Fibroblast of lung (primary cell): ENCODE data around the gene TACC2. TPM values are rescaled to one million over a fixed set of nuclear protein-coding genes. Genes with fewer than 3 reads are reported as not detected.

Source experiments
- DNase-seq, 2 donors: peaks; one replicate each; pipeline versions ENCODE4 v3.0.0 to v3.0.0-alpha.2; 2010; ENCODE audit warnings: low read depth in 2 of 2
- H2AFZ ChIP-seq: 2 replicates; pipeline ENCODE4 v1.5.1; 2012; ENCODE audit warnings: low read length, control low read depth, inconsistent platforms
- H3K27ac ChIP-seq: 2 replicates; pipeline ENCODE4 v1.5.1; 2011; ENCODE audit warnings: low read length, control low read depth; ENCODE audit not compliant: insufficient read depth
- H3K27me3 ChIP-seq: 2 replicates; pipeline ENCODE4 v1.5.1; 2011; ENCODE audit warnings: mild to moderate bottlenecking, low read length; ENCODE audit not compliant: control insufficient read depth, insufficient read depth
- H3K36me3 ChIP-seq: 2 replicates; pipeline ENCODE4 v1.5.1; 2011; ENCODE audit warnings: low read length; ENCODE audit not compliant: control insufficient read depth, insufficient read depth
- H3K4me1 ChIP-seq: 2 replicates; pipeline ENCODE4 v1.5.1; 2011; ENCODE audit warnings: low read length; ENCODE audit not compliant: control insufficient read depth, insufficient read depth; ENCODE audit errors: extremely low read depth
- H3K4me2 ChIP-seq: 2 replicates; pipeline ENCODE4 v1.5.1; 2011; ENCODE audit warnings: low read length, control low read depth; ENCODE audit not compliant: insufficient read depth; ENCODE audit errors: extremely low read depth
- H3K4me3 ChIP-seq, 4 experiments: fragments of 200-600 bp in 1 of 4; sonication (generic) in 1 of 4; replicated peaks in 1 of 4; 2 replicates each; pipeline ENCODE4 v1.5.1; 2011 to 2016; ENCODE audit warnings: low read length in 4 of 4, low read depth in 3 of 4, mild to moderate bottlenecking in 3 of 4, control low read depth in 2 of 4, inconsistent platforms in 1 of 4, mixed read lengths in 1 of 4; ENCODE audit not compliant: insufficient read depth in 1 of 4; ENCODE audit errors: control extremely low read depth in 1 of 4
- H3K79me2 ChIP-seq: 2 replicates; pipeline ENCODE4 v1.5.1; 2012; ENCODE audit warnings: mild to moderate bottlenecking, low read length, inconsistent platforms; ENCODE audit not compliant: control insufficient read depth, insufficient read depth
- H3K9ac ChIP-seq: 2 replicates; pipeline ENCODE4 v1.5.1; 2011; ENCODE audit warnings: mild to moderate bottlenecking, low read length, control low read depth; ENCODE audit not compliant: insufficient read depth
- H3K9me3 ChIP-seq: 2 replicates; pipeline ENCODE4 v1.5.1; 2012; ENCODE audit warnings: low read depth, low read length; ENCODE audit not compliant: control insufficient read depth, insufficient read depth
- H4K20me1 ChIP-seq: 2 replicates; pipeline ENCODE4 v1.5.1; 2011; ENCODE audit warnings: low read length; ENCODE audit not compliant: control insufficient read depth, insufficient read depth; ENCODE audit errors: extremely low read depth
- EZH2 ChIP-seq: IDR thresholded peaks from 2 replicates; pipeline ENCODE4 v1.5.1; 2012; ENCODE audit warnings: low read length, control low read depth, mild to moderate bottlenecking; ENCODE audit errors: missing control alignments
- polyA plus RNA-seq, 2 donors: library from polyadenylated mRNA; depleted of rRNA in 1 of 2; stranded (reverse) in 1 of 2; unstranded in 1 of 2; fragments of >200 nt; gene quantifications; 2 replicates each; pipeline ENCODE4 v1.2.1, GENCODE V29; 2011 to 2012; ENCODE audit warnings: missing spikeins in 1 of 2
- total RNA-seq: library from RNA; depleted of rRNA; stranded (reverse); fragments of >200 nt; gene quantifications from 2 replicates; pipeline ENCODE4 v1.2.1, GENCODE V29; 2014
- TF ChIP-seq, protein P1 (sequence below), 2 donors: IDR thresholded peaks in 1 of 2; conservative IDR thresholded peaks in 1 of 2; 1 replicate in 1 of 2; 2 replicates in 1 of 2; pipeline ENCODE4 v1.5.1; 2011 to 2012; ENCODE audit warnings: low read length in 2 of 2, control low read depth in 1 of 2, inconsistent platforms in 1 of 2, low read depth in 1 of 2, mild to moderate bottlenecking in 1 of 2

The TACC2 gene
- total and polyA plus RNA-seq, 2 donors (not counting 1 experiment from before 2014, with no cell fraction given): 7.6 to 13.0 TPM

DNA sequence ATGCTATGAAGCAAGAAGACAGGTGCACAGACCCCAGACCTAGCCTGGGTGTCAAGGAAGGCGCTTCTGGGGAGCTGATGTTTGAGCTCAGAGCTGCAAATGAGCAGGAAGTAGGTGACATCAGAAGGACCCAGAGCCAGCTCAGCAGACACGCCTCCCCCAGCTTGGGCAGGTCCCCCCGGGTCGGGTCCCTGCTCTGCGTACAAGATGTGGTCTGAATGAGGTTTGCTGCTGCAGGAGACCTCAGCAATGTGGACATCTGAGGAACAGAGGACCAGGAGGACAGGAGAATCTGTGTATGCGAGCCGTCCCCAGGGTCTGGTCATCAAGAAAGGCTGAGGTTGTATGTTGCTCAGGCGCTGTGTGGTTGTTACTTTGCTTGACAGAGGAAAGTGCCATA lies 51.8 kb downstream of the TACC2 start:
- H3K36me3 ChIP-seq: no peaks in the 10 kb centered on the region
- H3K4me3 ChIP-seq: no peak overlapping the region
- H3K4me1 ChIP-seq: peaks cover 4% of the 10 kb centered on the region
- DNase-seq: no peak
- TF ChIP-seq EZH2: no peak
- TF ChIP-seq, protein P1, sequence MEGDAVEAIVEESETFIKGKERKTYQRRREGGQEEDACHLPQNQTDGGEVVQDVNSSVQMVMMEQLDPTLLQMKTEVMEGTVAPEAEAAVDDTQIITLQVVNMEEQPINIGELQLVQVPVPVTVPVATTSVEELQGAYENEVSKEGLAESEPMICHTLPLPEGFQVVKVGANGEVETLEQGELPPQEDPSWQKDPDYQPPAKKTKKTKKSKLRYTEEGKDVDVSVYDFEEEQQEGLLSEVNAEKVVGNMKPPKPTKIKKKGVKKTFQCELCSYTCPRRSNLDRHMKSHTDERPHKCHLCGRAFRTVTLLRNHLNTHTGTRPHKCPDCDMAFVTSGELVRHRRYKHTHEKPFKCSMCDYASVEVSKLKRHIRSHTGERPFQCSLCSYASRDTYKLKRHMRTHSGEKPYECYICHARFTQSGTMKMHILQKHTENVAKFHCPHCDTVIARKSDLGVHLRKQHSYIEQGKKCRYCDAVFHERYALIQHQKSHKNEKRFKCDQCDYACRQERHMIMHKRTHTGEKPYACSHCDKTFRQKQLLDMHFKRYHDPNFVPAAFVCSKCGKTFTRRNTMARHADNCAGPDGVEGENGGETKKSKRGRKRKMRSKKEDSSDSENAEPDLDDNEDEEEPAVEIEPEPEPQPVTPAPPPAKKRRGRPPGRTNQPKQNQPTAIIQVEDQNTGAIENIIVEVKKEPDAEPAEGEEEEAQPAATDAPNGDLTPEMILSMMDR (conservative IDR thresholded peaks at IDR 0.05 in 1 of 2, IDR thresholded peaks at IDR 0.05 in 1 of 2; ENCODE audit: low read depth in 1 of 2, low read length in 2 of 2): no peak
- H3K27me3 ChIP-seq: peaks cover 6% of the 10 kb centered on the region
- H3K79me2 ChIP-seq: no peaks in the 10 kb centered on the region
- H3K9me3 ChIP-seq: no peaks in the 10 kb centered on the region
- no peak overlapping the region for H2AFZ ChIP-seq
- no peak overlapping the region for H3K9ac ChIP-seq
- H3K27ac ChIP-seq: no peak overlapping the region
- no peaks in the 10 kb centered on the region for H4K20me1 ChIP-seq
- no peak overlapping the region for H3K4me2 ChIP-seq

DNA sequence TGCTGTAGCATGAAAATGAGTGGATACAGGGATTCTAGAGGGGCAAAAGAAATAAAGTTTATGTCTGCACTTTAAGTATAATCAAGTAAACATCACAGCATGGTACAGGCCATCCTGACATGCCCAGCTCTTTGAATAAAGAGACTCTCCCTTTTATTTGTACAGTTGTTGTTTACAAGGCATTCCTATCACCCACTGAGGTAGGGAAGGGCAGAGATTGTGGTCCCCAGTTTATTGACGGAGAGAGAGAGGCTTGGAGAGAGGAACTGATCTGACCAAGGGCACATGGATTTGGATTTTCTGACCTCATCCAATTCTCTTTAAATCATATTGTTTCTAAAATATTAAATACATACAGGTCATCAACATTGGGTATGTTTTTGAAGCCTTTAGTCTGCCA lies 53.9 kb downstream of the TACC2 start:
- no peak overlapping the region for H3K4me3 ChIP-seq
- TF ChIP-seq EZH2: no peak
- TF ChIP-seq, protein P1 (conservative IDR thresholded peaks at IDR 0.05 in 1 of 2, IDR thresholded peaks at IDR 0.05 in 1 of 2; ENCODE audit: low read depth in 1 of 2, low read length in 2 of 2): no peak

DNA sequence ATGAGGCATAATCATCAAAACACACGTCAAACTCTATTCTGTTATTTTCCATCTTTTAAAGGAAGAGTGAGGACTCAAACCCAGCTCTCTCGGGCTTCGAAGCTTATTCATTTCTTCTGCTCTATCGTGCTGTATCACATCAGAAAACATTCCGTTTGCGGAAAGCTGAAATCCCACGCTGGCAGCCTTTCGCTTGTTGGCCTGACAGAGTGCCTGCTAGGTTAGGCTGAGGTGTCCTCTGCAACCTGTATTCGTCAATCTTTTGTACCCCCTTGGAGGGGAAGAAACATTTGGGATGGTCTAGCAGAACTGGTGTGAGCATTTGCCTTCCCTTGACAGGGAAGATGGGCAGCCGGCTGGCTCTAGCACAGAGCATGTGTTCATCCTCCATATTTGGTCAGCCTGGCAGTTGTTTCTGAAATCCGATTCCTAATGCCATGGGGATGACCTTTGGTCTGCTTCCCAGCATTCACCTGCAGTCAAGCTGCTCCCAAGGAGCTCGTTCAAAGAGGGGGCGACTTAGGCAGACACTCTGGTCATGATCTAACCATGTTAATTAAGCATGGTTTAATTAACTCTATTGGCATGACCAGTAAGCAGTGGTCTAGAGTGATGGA lies 55.2 kb downstream of the TACC2 start:
- no peaks in the 10 kb centered on the region for H3K9me3 ChIP-seq
- peaks cover 6% of the 10 kb centered on the region for H3K27me3 ChIP-seq
- no peak overlapping the region for H3K27ac ChIP-seq
- no peaks in the 10 kb centered on the region for H3K36me3 ChIP-seq
- H3K9ac ChIP-seq: no peak overlapping the region
- peaks cover 4% of the 10 kb centered on the region for H3K4me1 ChIP-seq
- peak overlapping the region; percentile 19 for H2AFZ ChIP-seq
- peak overlapping the region; percentile 61 for H3K4me2 ChIP-seq
- H4K20me1 ChIP-seq: no peaks in the 10 kb centered on the region
- H3K79me2 ChIP-seq: no peaks in the 10 kb centered on the region
- no peak overlapping the region for H3K4me3 ChIP-seq
- TF ChIP-seq EZH2: no peak
- TF ChIP-seq, protein P1 (conservative IDR thresholded peaks at IDR 0.05 in 1 of 2, IDR thresholded peaks at IDR 0.05 in 1 of 2; ENCODE audit: low read depth in 1 of 2, low read length in 2 of 2): no peak
- DNase-seq: peak; percentile 18 to 74

More for the DNA sequence above, 53.9 kb downstream of the TACC2 start:
- no peaks in the 10 kb centered on the region for H3K9me3 ChIP-seq
- no peak overlapping the region for H3K4me2 ChIP-seq
- H2AFZ ChIP-seq: no peak overlapping the region
- no peak overlapping the region for H3K27ac ChIP-seq
- peaks cover 4% of the 10 kb centered on the region for H3K4me1 ChIP-seq
- DNase-seq: no peak
- H3K36me3 ChIP-seq: no peaks in the 10 kb centered on the region
- no peak overlapping the region for H3K9ac ChIP-seq
- H4K20me1 ChIP-seq: no peaks in the 10 kb centered on the region
- no peaks in the 10 kb centered on the region for H3K79me2 ChIP-seq
- H3K27me3 ChIP-seq: peaks cover 6% of the 10 kb centered on the region
